WTC11 (cell line): ENCODE measurements around the gene FAM200B. TPM values are rescaled to one million over a fixed set of nuclear protein-coding genes. Genes with fewer than 3 reads are reported as not detected.

ENCODE experiments used
- ATAC-seq: fragments of 200-7000 bp; cut with Tn5 transposase; 2 replicates; pipeline ENCODE4 v1.10.0; 2021; ENCODE audit warnings: mild to moderate bottlenecking, moderate library complexity
- CTCF ChIA-PET: fragments of 300-600 bp; sonication (Branson Sonifier 250); formaldehyde crosslinking; loops from one replicate; lab custom pipeline; 2021; ENCODE audit warnings: antibody characterized with exemption; lab: Charles Lee
- POLR2A ChIA-PET: fragments of 350-600 bp; sonication (Branson Sonifier 250); formaldehyde crosslinking; loops from one replicate; lab custom pipeline; 2021; ENCODE audit warnings: antibody characterized with exemption; lab: Charles Lee
- DNase-seq: peaks from one replicate; pipeline ENCODE4 v3.0.0; 2021; ENCODE audit warnings: low spot score
- H3K27ac Mint-ChIP-seq: 2 replicates; pipeline ENCODE4 v1.8.0; 2021; ENCODE audit warnings: mixed read lengths
- H3K27me3 Mint-ChIP-seq: 2 replicates; pipeline ENCODE4 v1.8.0; 2021; ENCODE audit warnings: low read depth, mild to moderate bottlenecking, moderate library complexity, mixed read lengths
- H3K36me3 Mint-ChIP-seq: 2 replicates; pipeline ENCODE4 v1.8.0; 2021; ENCODE audit warnings: mixed read lengths
- H3K4me1 Mint-ChIP-seq: 2 replicates; pipeline ENCODE4 v1.8.0; 2022; ENCODE audit warnings: mixed read lengths
- H3K4me3 Mint-ChIP-seq: 2 replicates; pipeline ENCODE4 v1.8.0; 2021; ENCODE audit warnings: mild to moderate bottlenecking, moderate library complexity, mixed read lengths
- H3K9me3 Mint-ChIP-seq: 2 replicates; pipeline ENCODE4 v1.8.0; 2021; ENCODE audit warnings: mixed read lengths
- ARID4B ChIP-seq: sonication (generic); formaldehyde crosslinking; IDR thresholded peaks from 2 replicates; pipeline ENCODE4 v1.8.0; 2023; ENCODE audit warnings: missing genetic modification reagents, mild to moderate bottlenecking, borderline replicate concordance
- CTCF ChIP-seq: fragments of 200-600 bp; IDR thresholded peaks from 2 replicates; pipeline ENCODE4 v1.8.0; 2022; ENCODE audit warnings: antibody characterized with exemption
- ELF4 ChIP-seq: sonication (generic); formaldehyde crosslinking; IDR thresholded peaks from 2 replicates; pipeline ENCODE4 v1.8.1; 2022; ENCODE audit warnings: low read depth, mild to moderate bottlenecking, moderate library complexity, missing genetic modification reagents
- FOXP1 ChIP-seq: sonication (generic); formaldehyde crosslinking; IDR thresholded peaks from 2 replicates; pipeline ENCODE4 v1.8.0; 2022; ENCODE audit warnings: missing genetic modification reagents, mild to moderate bottlenecking, moderate library complexity, borderline replicate concordance
- JAZF1 ChIP-seq: fragments of 250-450 bp; sonication (Bioruptor Pico); IDR thresholded peaks from 2 replicates; pipeline ENCODE4 v1.9.0; 2021; ENCODE audit warnings: moderate library complexity, mild to moderate bottlenecking, inconsistent platforms
- JUN ChIP-seq: sonication (generic); formaldehyde crosslinking; IDR thresholded peaks from 2 replicates; pipeline ENCODE4 v1.8.0; 2023; ENCODE audit warnings: mild to moderate bottlenecking, missing genetic modification reagents
- MYBL2 ChIP-seq: sonication (generic); formaldehyde crosslinking; IDR thresholded peaks from 2 replicates; pipeline ENCODE4 v1.8.1; 2023; ENCODE audit warnings: mild to moderate bottlenecking, moderate library complexity, missing genetic modification reagents
- NR3C1 ChIP-seq: sonication (generic); formaldehyde crosslinking; conservative IDR thresholded peaks from 2 replicates; pipeline ENCODE4 v1.8.1; 2023; ENCODE audit warnings: low read depth, mild to moderate bottlenecking, missing genetic modification reagents
- PRDM15 ChIP-seq: sonication (generic); formaldehyde crosslinking; IDR thresholded peaks from 2 replicates; pipeline ENCODE4 v1.8.0; 2022; ENCODE audit warnings: missing genetic modification reagents
- SMAD4 ChIP-seq: sonication (generic); formaldehyde crosslinking; IDR thresholded peaks from 2 replicates; pipeline ENCODE4 v1.8.0; 2022; ENCODE audit warnings: mild to moderate bottlenecking, missing genetic modification reagents
- SOX15 ChIP-seq: fragments of 250-450 bp; sonication (Bioruptor Pico); IDR thresholded peaks from 2 replicates; pipeline ENCODE4 v1.9.0; 2021; ENCODE audit warnings: mild to moderate bottlenecking
- SP1 ChIP-seq: sonication (generic); formaldehyde crosslinking; conservative IDR thresholded peaks from 2 replicates; pipeline ENCODE4 v1.8.1; 2022; ENCODE audit warnings: missing genetic modification reagents
- USF2 ChIP-seq: sonication (generic); formaldehyde crosslinking; IDR thresholded peaks from 2 replicates; pipeline ENCODE4 v1.8.1; 2023; ENCODE audit warnings: mild to moderate bottlenecking, missing genetic modification reagents, moderate library complexity
- ZNF121 ChIP-seq: sonication (generic); formaldehyde crosslinking; IDR thresholded peaks from 2 replicates; pipeline ENCODE4 v1.8.0; 2023; ENCODE audit warnings: missing genetic modification reagents
- ZNF232 ChIP-seq: sonication (generic); formaldehyde crosslinking; IDR thresholded peaks from 2 replicates; pipeline ENCODE4 v1.8.0; 2022; ENCODE audit warnings: mild to moderate bottlenecking, missing genetic modification reagents
- ZNF281 ChIP-seq: sonication (generic); formaldehyde crosslinking; IDR thresholded peaks from 2 replicates; pipeline ENCODE4 v1.8.0; 2023; ENCODE audit warnings: mild to moderate bottlenecking, missing genetic modification reagents
- ZNF416 ChIP-seq: fragments of 250-450 bp; sonication (Bioruptor Pico); IDR thresholded peaks from 2 replicates; pipeline ENCODE4 v1.9.0; 2021; ENCODE audit warnings: mild to moderate bottlenecking, inconsistent platforms
- ZNF532 ChIP-seq: fragments of 250-450 bp; sonication (Bioruptor Pico); IDR thresholded peaks from 2 replicates; pipeline ENCODE4 v1.9.0; 2021; ENCODE audit warnings: mild to moderate bottlenecking, borderline replicate concordance
- ZNF671 ChIP-seq: fragments of 250-450 bp; sonication (Bioruptor Pico); IDR thresholded peaks from 2 replicates; pipeline ENCODE4 v1.8.0; 2021; ENCODE audit warnings: mild to moderate bottlenecking
- total RNA-seq: library from RNA; stranded (reverse); gene quantifications from 3 replicates; pipeline ENCODE4 v1.2.3, GENCODE V29; 2021

FAM200B gene
- total RNA-seq, 1 experiment from 2014 or later: 28.4 TPM

- Mint-ChIP-seq H3K4me1 (peaks cover 44% of the 10 kb centered on the region), H3K9me3 (no peaks in the 10 kb centered on the region), H3K27ac (peak overlapping the region; percentile 78), H3K27me3 (peaks cover 2% of the 10 kb centered on the region; the same call in 1 of the 2 replicates), H3K36me3 (no peaks in the 10 kb centered on the region; the same call in 1 of the 2 replicates), H3K4me3 (peak overlapping the region; percentile 96)
- ChIA-PET POLR2A (interaction anchor here (0.6 to 2.8 kb wide), 3 partner anchors 25 to 175 kb away, joined by 3 to 25 read pairs (median 4); partner anchors contain the start of gene FAM200B), CTCF (interaction anchor here (1.3 to 1.6 kb wide), 4 partner anchors 83 to 301 kb away, joined by 3 to 6 read pairs (median 4); no protein-coding TSS in a partner anchor)
- DNase-seq (peak; percentile 21), ATAC-seq (peak; percentile 31)
- TF ChIP-seq ZNF532: no peak
- peak; percentile 15; the same call in 1 of the 2 replicates for TF ChIP-seq SP1 (CRISPR knock-in tag)
- TF ChIP-seq JAZF1: no peak
- no peak for TF ChIP-seq ZNF281
- no peak for TF ChIP-seq USF2 (CRISPR knock-in tag)
- TF ChIP-seq FOXP1 (CRISPR knock-in tag): no peak
- TF ChIP-seq NR3C1 (CRISPR knock-in tag): no peak
- TF ChIP-seq ZNF121: no peak
- TF ChIP-seq ZNF232 (CRISPR knock-in tag): no peak
- no peak for TF ChIP-seq PRDM15 (CRISPR knock-in tag)
- no peak for TF ChIP-seq ARID4B (CRISPR knock-in tag)
- no peak for TF ChIP-seq ZNF671 (CRISPR knock-in tag)
- no peak for TF ChIP-seq SMAD4 (CRISPR knock-in tag)
- TF ChIP-seq ZNF416 (CRISPR knock-in tag): 0 out of 2 replicates have a peak, but pooled peaks have one; percentile 22
- no peak for TF ChIP-seq CTCF
- TF ChIP-seq JUN: no peak
- TF ChIP-seq SOX15 (CRISPR knock-in tag): no peak
- TF ChIP-seq ELF4 (CRISPR knock-in tag): no peak
- TF ChIP-seq MYBL2 (CRISPR knock-in tag): 0 out of 2 replicates have a peak, but pooled peaks have one; percentile 10
These were observed 26.9 kb upstream of the FAM200B start for GRCh38 chr4:15654593-15655222.
